Activated CD8-positive, alpha-beta memory T cell treated with anti-CD3 and anti-CD28 coated beads, Interleukin-2, amount 50 U/mL, for 24 hours (primary cell): ENCODE results near the gene CD244.
A peak's percentile ranks its signal among the peaks of the same experiment; 100 is the strongest.
"Not testable (repeated sequence)": the region's sequence is repeated elsewhere in the genome, so short reads cannot be mapped to it uniquely, and the experiment has no call there.

ENCODE experiments used
- DNase-seq: peaks from one replicate; pipeline ENCODE4 v3.0.0-alpha.2; 2020; ENCODE audit errors: extremely low read depth

Gene CD244, protein sequence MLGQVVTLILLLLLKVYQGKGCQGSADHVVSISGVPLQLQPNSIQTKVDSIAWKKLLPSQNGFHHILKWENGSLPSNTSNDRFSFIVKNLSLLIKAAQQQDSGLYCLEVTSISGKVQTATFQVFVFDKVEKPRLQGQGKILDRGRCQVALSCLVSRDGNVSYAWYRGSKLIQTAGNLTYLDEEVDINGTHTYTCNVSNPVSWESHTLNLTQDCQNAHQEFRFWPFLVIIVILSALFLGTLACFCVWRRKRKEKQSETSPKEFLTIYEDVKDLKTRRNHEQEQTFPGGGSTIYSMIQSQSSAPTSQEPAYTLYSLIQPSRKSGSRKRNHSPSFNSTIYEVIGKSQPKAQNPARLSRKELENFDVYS

DNA sequence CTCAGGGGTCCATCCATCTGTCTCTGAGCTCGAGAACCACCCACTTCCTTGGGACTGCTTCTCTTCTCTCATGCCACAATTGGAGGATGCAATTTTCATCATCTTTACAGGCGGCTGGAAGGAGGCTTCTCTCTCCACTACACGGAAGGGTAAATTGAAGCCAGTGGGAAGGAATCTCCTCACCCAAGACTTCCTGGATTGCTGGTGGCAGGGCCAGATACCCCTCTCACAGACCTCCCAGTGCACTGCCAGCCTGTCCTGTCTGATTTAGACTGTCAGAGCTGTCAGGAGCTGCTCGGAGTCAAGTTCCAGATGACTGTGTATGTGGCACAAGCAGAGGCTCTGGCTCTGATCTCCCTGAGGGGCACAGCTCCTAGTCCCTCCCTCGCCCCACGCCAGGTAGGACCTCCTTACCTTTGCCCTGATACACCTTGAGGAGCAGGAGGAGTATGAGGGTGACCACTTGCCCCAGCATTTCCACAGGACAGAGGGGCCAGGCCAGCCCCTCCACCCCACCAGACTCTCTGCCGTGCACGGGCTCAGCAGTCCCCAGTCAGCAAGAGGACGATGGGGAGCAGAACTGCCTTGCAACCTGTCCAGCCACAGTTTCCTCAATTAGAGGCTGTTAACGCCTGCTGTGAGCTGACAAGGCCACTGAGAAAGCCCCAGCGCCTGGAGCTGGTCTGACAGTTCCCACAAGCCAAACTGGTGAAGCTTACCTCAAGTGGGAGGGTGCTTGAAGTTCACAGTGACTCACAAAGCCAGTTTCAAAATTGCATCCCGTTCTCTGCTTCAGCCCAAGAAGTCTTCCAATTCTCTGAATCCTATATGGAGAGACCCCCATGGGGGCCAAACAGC lies at the start of gene CD244:
Gene CD244 (minus strand): TSS at position 685 of the 858 bp plus-strand sequence. CDS start 210 bp downstream, at position 475.
- DNase-seq: peak; percentile 31

DNA sequence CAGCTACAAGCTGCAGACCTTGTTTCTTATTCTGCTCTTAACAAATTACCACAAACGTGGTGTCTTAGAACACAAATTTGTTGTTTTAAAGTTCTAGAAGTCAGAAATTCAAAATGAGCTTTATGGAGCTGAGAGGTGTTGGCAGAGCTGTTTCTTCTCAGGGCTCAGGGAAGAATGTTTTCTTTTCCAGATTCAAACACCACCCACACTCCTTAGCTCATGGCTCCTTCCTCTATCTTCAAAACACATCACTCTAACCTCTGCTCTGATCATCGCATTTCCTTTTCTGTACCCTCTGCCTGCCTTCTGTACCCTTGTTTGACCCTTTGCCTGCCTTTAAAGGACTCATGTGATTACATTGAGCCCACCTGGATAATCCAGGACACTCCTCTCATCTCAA lies 49.2 kb upstream of the CD244 start:
- DNase-seq: no peak

DNA sequence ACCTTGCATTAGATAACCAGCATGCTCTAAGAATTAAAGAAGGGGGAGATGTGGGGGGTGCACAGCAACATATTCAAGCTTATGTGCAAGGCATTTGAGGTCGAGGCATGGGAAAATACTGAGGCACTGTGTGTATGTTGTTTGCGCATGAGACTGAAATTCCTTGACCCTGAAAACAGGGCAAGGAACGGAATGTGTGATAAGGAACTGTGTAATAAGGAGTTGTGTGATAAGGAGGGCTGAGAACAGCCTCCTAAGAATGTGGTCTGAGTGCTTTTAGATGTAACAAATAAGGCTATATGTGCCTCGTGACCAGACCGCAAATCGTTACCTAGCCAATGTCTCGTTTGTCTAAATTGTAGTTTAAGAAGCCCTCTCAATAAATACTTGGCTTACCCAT lies 48.8 kb upstream of the CD244 start:
- no peak for DNase-seq

DNA sequence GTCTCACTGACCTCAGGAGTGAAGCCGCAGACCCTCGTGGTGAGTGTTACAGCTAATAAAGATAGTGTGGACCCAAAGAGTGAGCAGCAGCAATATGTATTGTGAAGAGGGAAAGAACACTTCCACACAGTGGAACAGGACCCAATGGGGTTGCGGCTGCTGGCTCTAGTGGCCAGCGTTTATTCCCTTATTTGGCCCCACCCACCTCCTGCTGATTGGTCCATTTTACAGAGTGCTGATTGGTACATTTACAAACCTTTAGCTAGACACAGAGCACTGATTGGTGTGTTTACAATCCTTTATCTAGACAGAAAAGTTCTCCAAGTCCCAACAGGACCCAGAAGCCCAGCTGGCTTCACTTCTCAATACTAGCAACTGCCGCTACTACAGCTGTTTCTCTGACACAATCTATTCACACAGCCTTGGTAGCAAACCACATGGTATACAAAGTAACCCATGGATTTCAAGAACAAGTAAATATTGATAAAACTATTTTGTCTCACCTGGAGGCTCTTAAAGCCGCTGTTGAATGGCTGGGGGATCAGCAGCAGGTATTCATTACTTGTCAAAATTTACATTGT lies 47.6 kb upstream of the CD244 start:
- DNase-seq: no peak

DNA sequence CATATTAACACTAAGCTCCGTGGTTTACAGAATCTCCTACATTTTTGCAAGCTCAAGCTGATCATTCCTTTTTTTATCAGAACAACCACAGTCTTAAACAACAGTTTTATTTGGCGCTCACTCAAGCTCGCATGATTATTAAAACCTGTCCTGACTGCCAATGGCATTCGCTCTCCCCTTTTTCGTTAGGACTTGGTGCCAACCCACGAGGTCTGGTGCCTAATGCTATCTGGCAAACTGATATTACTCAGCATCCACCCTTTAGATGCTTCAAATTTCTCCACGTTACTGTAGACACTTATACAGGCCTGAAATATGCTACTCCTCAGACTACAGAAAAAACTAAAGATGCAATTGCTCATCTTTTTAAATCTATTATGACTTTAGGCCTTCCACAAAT lies 45.3 kb upstream of the CD244 start:
- no peak for DNase-seq

DNA sequence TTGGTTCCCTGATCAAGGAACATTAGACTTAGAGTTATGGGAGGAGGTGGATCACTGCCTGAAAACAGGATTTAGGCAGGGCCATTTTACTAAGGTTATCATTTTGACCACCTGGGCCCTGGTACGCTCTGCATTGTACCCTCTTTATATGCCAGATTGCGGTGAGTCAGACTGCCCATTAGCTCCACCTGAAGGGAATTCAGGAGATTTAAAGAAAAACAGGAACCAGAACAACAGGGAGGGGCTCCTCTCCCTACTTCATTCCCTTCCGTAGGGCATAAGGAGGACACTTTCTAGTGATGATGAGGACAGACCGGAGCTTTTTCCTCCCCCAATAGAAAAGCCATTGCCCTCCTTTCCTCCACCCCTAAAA lies 42.9 kb upstream of the CD244 start:
- DNase-seq: no peak

DNA sequence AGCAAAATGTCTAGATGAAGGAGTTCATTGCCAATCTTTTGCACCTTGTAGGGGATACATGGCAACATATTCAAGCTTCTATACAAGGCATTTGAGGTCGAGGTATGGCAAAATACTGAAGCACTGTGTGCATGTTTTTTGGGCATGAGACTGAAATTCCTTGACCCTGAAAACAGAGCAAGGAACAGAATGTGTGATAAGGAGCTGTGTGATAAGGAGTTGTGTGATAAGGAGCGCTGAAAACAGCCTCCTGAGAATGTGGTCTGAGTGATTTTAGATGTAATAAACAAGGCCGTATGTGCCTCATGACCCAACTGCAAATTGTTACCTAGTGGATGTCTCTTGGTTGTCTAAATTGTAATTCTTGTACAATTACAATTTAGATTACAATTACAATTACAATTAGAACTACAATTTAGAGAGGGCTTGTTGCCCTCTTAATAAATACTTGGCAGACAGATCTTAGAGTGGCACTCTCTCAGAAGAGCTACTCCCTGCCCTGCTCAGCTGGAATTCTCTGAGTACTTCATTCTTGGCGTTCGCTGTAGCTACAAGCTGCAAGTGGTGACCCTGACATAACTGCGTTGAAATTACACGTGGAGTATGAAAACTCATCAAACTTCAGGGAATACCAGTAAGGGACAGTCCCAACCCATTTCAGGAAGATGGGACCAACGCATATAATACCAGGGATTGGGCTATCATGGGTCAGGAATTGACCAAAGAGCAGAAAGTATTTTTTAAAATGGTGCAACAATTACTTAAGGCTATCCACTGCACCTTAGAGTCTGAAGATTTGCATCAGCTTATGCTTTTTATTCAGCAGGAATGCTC lies 42.3 kb upstream of the CD244 start:
- DNase-seq: no peak

DNA sequence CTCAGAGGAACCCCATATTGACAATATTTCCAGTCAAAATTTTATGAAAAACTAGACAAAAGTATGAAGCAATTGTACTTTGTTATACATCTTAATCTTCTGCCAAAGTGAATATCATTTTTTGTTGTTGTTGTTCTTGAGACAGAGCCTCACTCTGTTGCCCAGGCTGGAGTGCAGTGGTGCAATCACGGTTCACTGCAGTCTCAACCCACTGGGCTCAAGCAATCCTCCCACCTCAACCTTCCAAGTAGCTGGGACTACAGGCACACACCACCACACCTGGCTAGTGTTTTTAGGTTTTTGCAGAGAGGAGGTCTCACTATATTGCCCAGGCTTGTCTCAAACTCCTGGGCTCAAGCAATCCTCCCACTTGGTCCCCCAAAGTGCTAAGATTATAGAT lies 39.6 kb upstream of the CD244 start:
- DNase-seq: not testable (repeated sequence)

DNA sequence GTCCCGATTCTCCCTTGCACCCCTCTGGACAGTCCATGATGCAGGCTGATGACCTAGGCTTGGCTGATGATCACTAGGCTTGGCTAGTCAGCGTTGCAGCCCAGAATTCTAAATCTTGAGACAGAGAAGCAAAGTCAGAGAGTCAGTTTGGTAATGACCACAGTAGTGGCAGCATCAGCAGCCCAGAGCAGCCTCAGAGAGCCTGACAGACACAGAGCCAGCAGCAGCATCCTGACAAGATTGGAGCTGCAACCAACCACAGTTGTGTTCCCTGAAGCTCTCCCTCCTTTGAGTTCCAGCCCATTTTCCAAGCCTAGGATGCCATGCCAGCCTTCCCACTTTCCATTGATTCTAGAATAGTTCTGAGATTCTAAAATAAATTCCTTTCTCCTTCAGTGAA lies 39.1 kb upstream of the CD244 start:
- DNase-seq: no peak

DNA sequence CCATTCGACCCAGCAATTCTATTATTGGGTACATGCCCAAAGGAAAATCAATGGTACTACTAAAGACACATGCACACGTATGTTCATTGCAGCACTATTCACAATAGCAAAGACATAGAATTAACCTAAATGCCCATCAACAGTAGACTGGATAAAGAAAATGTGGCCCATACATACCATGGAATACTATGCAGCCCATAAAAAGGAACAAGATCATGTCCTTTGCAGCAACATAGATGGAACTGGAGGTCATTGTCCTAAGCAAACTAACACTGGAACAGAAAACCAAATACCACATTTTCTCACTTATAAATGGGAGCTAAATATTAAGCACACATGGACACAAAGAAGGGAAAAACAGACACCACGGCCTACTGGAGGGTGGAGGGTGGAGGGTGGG lies 38.0 kb upstream of the CD244 start:
- DNase-seq: not testable (repeated sequence)

DNA sequence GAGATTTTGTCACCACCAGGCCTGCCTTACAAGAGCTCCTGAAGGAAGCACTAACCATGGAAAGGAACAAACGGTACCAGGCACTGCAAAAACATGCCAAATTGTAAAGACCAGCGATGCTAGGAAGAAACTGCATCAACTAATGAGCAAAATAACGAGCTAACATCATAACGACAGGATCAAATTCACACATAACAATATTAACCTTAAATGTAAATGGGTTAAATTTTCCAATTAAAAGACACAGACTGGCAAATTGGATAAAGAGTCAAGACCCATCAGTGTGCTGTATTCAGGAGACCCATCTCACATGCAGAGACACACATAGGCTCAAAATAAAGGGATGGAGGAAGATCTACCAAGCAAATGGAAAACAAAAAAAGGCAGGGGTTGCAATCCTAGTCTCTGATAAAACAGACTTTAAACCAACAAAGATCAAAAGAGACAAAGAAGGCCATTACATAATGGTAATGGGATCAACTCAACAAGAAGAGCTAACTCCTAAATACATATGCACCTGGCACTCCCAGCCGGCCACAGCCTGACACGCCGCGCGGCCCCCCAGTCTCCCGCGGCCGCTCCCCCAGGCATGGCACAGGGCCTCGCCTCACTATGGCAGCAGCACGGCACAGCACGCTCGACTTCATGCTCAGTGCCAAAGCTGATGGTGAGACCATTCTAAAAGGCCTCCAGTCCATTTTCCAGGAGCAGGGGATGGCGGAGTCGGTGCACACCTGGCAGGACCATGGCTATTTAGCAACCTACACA lies 31.9 kb upstream of the CD244 start:
- DNase-seq: not testable (repeated sequence)

DNA sequence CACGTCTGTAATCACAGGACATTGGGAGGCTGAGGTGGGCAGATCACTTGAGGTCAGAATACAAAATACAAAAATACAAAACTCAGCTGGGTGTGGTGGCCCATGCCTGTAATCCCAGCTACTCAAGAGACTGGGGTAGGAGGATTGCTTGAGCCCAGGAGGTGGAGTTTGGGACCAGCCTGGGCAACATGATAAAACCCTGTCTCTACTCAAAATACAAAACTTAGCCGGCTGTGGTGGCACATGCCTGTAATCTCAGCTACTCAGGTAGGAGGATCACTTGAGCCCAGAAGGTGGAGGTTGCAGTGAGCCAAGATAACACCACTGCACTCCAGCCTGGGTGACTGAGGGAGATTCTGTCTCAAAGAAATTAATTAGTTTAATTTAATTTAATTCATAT lies 28.8 kb upstream of the CD244 start:
- DNase-seq: no peak

DNA sequence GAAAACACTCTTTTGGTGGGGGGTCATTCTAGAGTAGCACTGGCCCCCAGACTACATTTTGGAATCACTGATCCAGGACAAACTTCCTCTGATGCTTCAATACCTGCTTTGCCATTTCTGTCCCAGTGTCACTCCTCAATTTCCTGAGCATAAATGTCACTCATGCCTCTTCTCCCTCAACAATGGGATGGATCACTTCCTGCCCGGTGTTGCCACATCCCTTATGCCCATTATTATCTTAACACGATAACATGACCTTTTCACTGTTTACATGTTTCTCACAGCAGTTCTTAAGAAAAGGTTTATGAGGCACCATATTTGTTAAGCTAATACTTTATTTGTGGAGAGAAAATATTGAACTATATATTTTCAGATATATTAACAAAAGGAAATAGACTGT lies 26.2 kb upstream of the CD244 start:
- no peak for DNase-seq

DNA sequence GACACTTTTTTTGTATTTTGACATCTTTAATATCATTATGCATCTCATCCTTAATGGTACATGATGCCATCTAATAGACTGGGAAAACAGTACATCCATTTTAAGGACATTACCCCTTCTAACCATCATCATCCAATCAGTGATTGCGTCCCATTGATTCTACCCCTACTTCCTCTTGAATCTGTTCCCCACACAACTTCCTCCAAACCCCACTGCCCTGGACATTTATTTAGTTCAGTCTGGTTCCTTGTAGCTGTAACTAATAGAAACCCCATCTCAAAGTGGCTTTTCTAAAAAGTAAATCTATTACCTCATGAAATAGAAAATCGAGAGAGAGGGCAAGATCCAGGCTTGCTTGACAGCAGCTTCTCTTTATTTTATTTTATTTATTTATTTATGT lies 24.4 kb upstream of the CD244 start:
- DNase-seq: no peak

DNA sequence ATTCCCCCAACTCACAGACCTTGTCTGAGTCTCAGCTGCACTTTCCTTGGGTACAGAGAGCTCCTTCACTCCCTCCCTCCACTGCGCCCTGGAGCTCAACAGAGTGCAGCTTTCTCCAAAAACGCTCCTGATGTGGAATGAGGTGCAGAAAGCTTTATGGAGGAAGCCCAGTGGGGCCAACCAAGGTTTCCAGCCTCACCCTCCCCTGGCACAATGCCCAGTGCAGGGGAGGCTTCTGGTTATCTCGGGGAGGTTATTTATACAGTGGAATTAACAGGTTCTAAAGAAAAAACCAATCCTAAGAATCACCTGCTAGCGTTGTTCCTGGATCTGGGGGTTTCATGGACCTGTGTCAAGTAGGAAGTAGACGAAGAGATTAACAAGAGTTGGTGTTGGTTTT lies 22.4 kb upstream of the CD244 start, which contains the start of gene ITLN1:
Gene ITLN1 (minus strand): TSS at position 139 of the 400 bp plus-strand sequence. CDS start 303 bp downstream, outside the sequence.
- no peak for DNase-seq

DNA sequence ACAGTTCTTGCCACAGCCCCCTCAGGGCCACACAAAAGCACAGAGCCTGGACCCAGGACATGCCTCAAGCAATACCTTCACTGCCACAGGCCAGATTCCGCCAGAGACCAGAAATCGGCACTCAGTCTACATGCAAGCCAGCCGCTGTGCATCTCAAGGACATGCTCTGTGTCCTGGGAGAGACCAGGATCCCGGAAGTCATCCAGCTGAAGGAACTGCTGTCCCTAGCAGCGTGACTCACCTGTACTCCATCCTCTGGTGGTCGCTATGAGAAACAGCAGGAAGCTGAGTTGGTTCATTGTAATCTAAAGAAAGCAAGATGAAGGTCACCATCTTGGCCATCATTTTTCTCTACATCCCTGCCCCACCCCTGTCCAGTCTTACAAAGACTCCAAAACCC lies 21.9 kb upstream of the CD244 start:
- DNase-seq: no peak

DNA sequence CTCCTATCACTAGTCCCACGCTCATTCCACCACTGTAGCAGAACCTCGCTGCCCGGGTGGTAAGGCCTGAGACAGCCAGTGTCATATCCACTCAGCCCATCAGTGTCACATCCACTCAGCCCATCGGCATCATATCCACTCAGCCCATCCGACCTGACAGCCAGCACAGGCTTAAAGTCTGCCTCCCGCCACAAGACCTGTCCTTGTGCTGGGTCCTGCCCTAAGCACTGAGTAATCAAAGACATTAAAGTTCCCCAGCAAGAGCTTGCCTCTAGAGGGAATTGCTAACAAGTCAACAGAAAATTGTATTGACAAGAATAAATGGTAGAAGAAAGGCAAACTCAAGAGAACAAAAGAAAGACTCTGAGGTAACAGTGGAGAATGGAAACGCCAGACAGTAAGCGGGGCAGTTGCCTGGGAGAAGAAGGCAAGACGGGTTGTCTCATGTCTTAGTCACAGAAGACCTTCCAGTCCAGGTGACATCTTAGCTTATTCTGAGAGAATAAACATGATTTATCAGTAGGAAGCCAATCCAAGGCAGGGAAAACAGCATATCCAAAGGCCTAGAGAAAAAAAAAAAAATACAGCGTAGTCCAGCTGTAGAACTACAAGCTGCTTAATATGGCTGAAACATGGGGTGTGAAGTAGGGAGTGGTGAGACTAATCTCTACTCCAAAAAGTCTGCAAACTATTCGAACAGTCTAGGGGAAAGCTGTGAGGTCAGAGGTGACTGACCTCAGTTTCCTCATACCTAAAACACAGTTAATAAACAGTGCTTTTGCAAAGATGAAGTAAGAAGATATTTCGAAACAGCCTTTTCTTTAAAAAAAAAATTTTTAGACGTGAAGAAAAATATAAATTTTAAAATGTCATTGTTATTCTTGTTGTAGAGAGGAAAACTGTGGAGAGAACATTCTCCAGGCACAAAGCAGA lies 21.2 kb upstream of the CD244 start:
- DNase-seq: no peak

DNA sequence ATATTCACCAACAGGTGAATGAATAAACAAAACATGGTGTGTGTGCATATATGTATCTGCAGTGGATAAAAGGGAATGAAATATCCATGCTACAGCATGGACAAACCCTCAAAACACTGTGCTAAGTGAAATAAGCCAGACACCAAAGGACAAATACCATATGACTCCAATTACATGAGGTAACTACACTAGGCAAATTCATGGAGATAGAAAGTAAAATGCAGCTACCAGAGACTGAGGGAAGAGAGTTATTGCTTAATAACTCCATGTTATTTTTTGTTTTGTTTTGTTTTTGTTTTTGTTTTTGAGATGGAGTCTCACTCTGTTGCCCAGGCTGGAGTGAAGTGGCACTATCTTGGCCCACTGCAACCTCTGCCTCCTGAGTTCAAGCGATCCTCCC lies 19.9 kb upstream of the CD244 start:
- DNase-seq: no peak

DNA sequence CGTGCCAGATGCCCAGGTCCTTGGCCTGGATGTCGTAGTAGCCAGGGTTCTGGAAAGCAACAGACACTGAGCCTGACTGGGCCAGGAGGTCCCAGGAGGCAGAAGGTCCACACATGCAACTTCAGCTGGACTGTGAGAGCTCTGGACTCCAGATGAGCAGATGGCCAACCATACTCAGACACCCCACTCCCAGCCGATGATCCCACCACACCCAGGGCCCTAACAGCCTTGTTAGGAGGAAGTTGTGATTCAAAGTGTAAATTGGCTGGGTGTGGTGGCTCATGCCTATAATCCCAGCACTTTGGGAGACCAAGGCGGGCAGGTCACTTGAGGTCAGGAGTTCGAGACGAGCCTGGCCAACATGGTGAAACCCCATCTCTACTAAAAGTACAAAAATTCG lies 18.6 kb upstream of the CD244 start:
- not testable (repeated sequence) for DNase-seq

DNA sequence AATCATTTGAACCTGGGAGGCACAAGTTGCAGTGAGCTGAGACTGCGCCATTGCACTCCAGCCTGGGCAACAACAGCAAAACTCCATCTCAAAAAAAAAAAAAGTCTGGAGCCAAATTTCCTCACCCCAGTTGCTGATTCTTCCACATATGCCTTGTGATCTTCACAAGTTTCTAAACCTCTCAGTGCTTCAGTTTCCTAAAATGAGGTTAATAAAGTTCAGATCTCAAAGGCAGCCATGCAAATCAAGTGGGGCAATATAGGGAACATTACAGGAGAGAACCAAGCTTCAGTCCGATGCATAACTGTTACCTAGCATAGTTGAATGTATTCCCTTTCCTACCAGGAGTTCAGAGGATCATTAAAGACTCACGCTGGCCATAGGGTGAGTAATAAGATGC lies 17.5 kb upstream of the CD244 start:
- no peak for DNase-seq
